ENCODE results near the gene BRD4.
A peak's percentile ranks its signal among the peaks of the same experiment; 100 is the strongest.

BRD4 gene

GRCh38 chr19:15240515-15240914 is 91.8 kb downstream of the BRD4 start:
- Histone ChIP-seq H3K9me3 (replicated peaks; ENCODE audit: low read length) (no peaks in the 10 kb centered on the region), H3K4me2 (ENCODE audit: low read length) (no peak overlapping the region), H3K9ac (ENCODE audit: low read depth, low read length) (no peak overlapping the region), H3K4me3 (ENCODE audit: low read length) (no peak overlapping the region), H3K36me3 (ENCODE audit: insufficient read depth, low read length) (peaks cover 79% of the 10 kb centered on the region), H3K4me1 (ENCODE audit: control insufficient read depth, insufficient read depth, low read length) (no peaks in the 10 kb centered on the region), H3K27me3 (ENCODE audit: control insufficient read depth, insufficient read depth, low read length) (no peaks in the 10 kb centered on the region)

- Histone ChIP-seq H3K4me3 (ENCODE audit: low read length) (no peak overlapping the region), H3K9me3 (replicated peaks; ENCODE audit: low read length) (no peaks in the 10 kb centered on the region), H3K4me2 (ENCODE audit: low read length) (no peak overlapping the region), H3K27me3 (ENCODE audit: control insufficient read depth, insufficient read depth, low read length) (no peaks in the 10 kb centered on the region), H3K9ac (ENCODE audit: low read depth, low read length) (no peak overlapping the region), H3K4me1 (ENCODE audit: control insufficient read depth, insufficient read depth, low read length) (no peaks in the 10 kb centered on the region), H3K36me3 (ENCODE audit: insufficient read depth, low read length) (peaks cover 79% of the 10 kb centered on the region)
Measured at GRCh38 chr19:15239337-15239949, 92.9 kb downstream of the BRD4 start.

- no peaks in the 10 kb centered on the region for H3K4me1 ChIP-seq (ENCODE audit: control insufficient read depth, insufficient read depth, low read length)
- no peak overlapping the region for H3K4me3 ChIP-seq (ENCODE audit: low read length)
- H3K4me2 ChIP-seq (ENCODE audit: low read length) = no peak overlapping the region
- peaks cover 75% of the 10 kb centered on the region for H3K36me3 ChIP-seq (ENCODE audit: insufficient read depth, low read length)
- H3K9ac ChIP-seq (ENCODE audit: low read depth, low read length) = no peak overlapping the region
- no peaks in the 10 kb centered on the region for H3K27me3 ChIP-seq (ENCODE audit: control insufficient read depth, insufficient read depth, low read length)
- no peaks in the 10 kb centered on the region for H3K9me3 ChIP-seq (replicated peaks; ENCODE audit: low read length)
Measured at GRCh38 chr19:15238639-15239155, 93.6 kb downstream of the BRD4 start.

GRCh38 chr19:15237759-15238638 is 94.3 kb downstream of the BRD4 start:
- H3K4me3 ChIP-seq (ENCODE audit: low read length) = no peak overlapping the region
- H3K4me2 ChIP-seq (ENCODE audit: low read length) = no peak overlapping the region
- H3K4me1 ChIP-seq (ENCODE audit: control insufficient read depth, insufficient read depth, low read length) = no peaks in the 10 kb centered on the region
- H3K36me3 ChIP-seq (ENCODE audit: insufficient read depth, low read length) = peaks cover 70% of the 10 kb centered on the region
- no peaks in the 10 kb centered on the region for H3K27me3 ChIP-seq (ENCODE audit: control insufficient read depth, insufficient read depth, low read length)
- H3K9me3 ChIP-seq (replicated peaks; ENCODE audit: low read length) = no peaks in the 10 kb centered on the region
- no peak overlapping the region for H3K9ac ChIP-seq (ENCODE audit: low read depth, low read length)

- H3K4me2 ChIP-seq (ENCODE audit: low read length) = no peak overlapping the region
- H3K27me3 ChIP-seq (ENCODE audit: control insufficient read depth, insufficient read depth, low read length) = no peaks in the 10 kb centered on the region
- H3K4me1 ChIP-seq (ENCODE audit: control insufficient read depth, insufficient read depth, low read length) = no peaks in the 10 kb centered on the region
- peaks cover 62% of the 10 kb centered on the region for H3K36me3 ChIP-seq (ENCODE audit: insufficient read depth, low read length)
- no peak overlapping the region for H3K9ac ChIP-seq (ENCODE audit: low read depth, low read length)
- H3K9me3 ChIP-seq (replicated peaks; ENCODE audit: low read length) = no peaks in the 10 kb centered on the region
- H3K4me3 ChIP-seq (ENCODE audit: low read length) = no peak overlapping the region
Measured at GRCh38 chr19:15236886-15237285, 95.5 kb downstream of the BRD4 start.

GRCh38 chr19:15235781-15236180 is 96.6 kb downstream of the BRD4 start:
- no peaks in the 10 kb centered on the region for H3K9me3 ChIP-seq (replicated peaks; ENCODE audit: low read length)
- H3K4me1 ChIP-seq (ENCODE audit: control insufficient read depth, insufficient read depth, low read length) = no peaks in the 10 kb centered on the region
- no peak overlapping the region for H3K4me3 ChIP-seq (ENCODE audit: low read length)
- no peaks in the 10 kb centered on the region for H3K27me3 ChIP-seq (ENCODE audit: control insufficient read depth, insufficient read depth, low read length)
- no peak overlapping the region for H3K4me2 ChIP-seq (ENCODE audit: low read length)
- H3K9ac ChIP-seq (ENCODE audit: low read depth, low read length) = no peak overlapping the region
- peaks cover 56% of the 10 kb centered on the region for H3K36me3 ChIP-seq (ENCODE audit: insufficient read depth, low read length)

GRCh38 chr19:15234431-15235130 is 97.8 kb downstream of the BRD4 start:
- H3K4me2 ChIP-seq (ENCODE audit: low read length) = no peak overlapping the region
- H3K4me1 ChIP-seq (ENCODE audit: control insufficient read depth, insufficient read depth, low read length) = no peaks in the 10 kb centered on the region
- no peaks in the 10 kb centered on the region for H3K9me3 ChIP-seq (replicated peaks; ENCODE audit: low read length)
- H3K4me3 ChIP-seq (ENCODE audit: low read length) = no peak overlapping the region
- H3K27me3 ChIP-seq (ENCODE audit: control insufficient read depth, insufficient read depth, low read length) = no peaks in the 10 kb centered on the region
- H3K9ac ChIP-seq (ENCODE audit: low read depth, low read length) = no peak overlapping the region
- H3K36me3 ChIP-seq (ENCODE audit: insufficient read depth, low read length) = peaks cover 44% of the 10 kb centered on the region

GRCh38 chr19:15231271-15231670 is 101.1 kb downstream of the BRD4 start:
- Histone ChIP-seq H3K36me3 (ENCODE audit: insufficient read depth, low read length) (peaks cover 18% of the 10 kb centered on the region), H3K27me3 (ENCODE audit: control insufficient read depth, insufficient read depth, low read length) (no peaks in the 10 kb centered on the region), H3K9ac (ENCODE audit: low read depth, low read length) (no peak overlapping the region), H3K9me3 (replicated peaks; ENCODE audit: low read length) (no peaks in the 10 kb centered on the region), H3K4me1 (ENCODE audit: control insufficient read depth, insufficient read depth, low read length) (no peaks in the 10 kb centered on the region), H3K4me2 (ENCODE audit: low read length) (no peak overlapping the region), H3K4me3 (ENCODE audit: low read length) (no peak overlapping the region)

GRCh38 chr19:15227261-15227660 is 105.1 kb downstream of the BRD4 start:
- Histone ChIP-seq H3K27me3 (ENCODE audit: control insufficient read depth, insufficient read depth, low read length) (no peaks in the 10 kb centered on the region), H3K4me2 (ENCODE audit: low read length) (no peak overlapping the region), H3K36me3 (ENCODE audit: insufficient read depth, low read length) (no peaks in the 10 kb centered on the region), H3K4me1 (ENCODE audit: control insufficient read depth, insufficient read depth, low read length) (peaks cover 13% of the 10 kb centered on the region), H3K9me3 (replicated peaks; ENCODE audit: low read length) (no peaks in the 10 kb centered on the region), H3K9ac (ENCODE audit: low read depth, low read length) (no peak overlapping the region), H3K4me3 (ENCODE audit: low read length) (no peak overlapping the region)

- Histone ChIP-seq H3K4me1 (ENCODE audit: control insufficient read depth, insufficient read depth, low read length) (peaks cover 13% of the 10 kb centered on the region), H3K4me2 (ENCODE audit: low read length) (no peak overlapping the region), H3K27me3 (ENCODE audit: control insufficient read depth, insufficient read depth, low read length) (no peaks in the 10 kb centered on the region), H3K9me3 (replicated peaks; ENCODE audit: low read length) (no peaks in the 10 kb centered on the region), H3K36me3 (ENCODE audit: insufficient read depth, low read length) (no peaks in the 10 kb centered on the region), H3K9ac (ENCODE audit: low read depth, low read length) (no peak overlapping the region), H3K4me3 (ENCODE audit: low read length) (no peak overlapping the region)
Measured at GRCh38 chr19:15225760-15226159, 106.6 kb downstream of the BRD4 start.

- Histone ChIP-seq H3K4me2 (ENCODE audit: low read length) (peak overlapping the region; percentile 87), H3K9ac (ENCODE audit: low read depth, low read length) (peak overlapping the region; percentile 80), H3K27me3 (ENCODE audit: control insufficient read depth, insufficient read depth, low read length) (no peaks in the 10 kb centered on the region), H3K4me3 (ENCODE audit: low read length) (peak overlapping the region; percentile 78), H3K36me3 (ENCODE audit: insufficient read depth, low read length) (no peaks in the 10 kb centered on the region), H3K9me3 (replicated peaks; ENCODE audit: low read length) (no peaks in the 10 kb centered on the region), H3K4me1 (ENCODE audit: control insufficient read depth, insufficient read depth, low read length) (peaks cover 13% of the 10 kb centered on the region)
Measured at GRCh38 chr19:15223649-15224361, 108.5 kb downstream of the BRD4 start.
